Naive thymus-derived CD4-positive, alpha-beta T cell (primary cell): ENCODE results near the gene RAB26. TPM values are rescaled to one million over a fixed set of nuclear protein-coding genes. Genes with fewer than 3 reads are reported as not detected.

Experiments
- ATAC-seq: fragments of 150-1000 bp; cut with Tn5 transposase; 2 replicates; pipeline ENCODE4 v1.10.0; 2021; ENCODE audit warnings: mild to moderate bottlenecking, moderate library complexity
- CTCF ChIA-PET: fragments of 350-600 bp; sonication (Branson Sonifier 250); formaldehyde crosslinking; loops from one replicate; lab custom pipeline; 2021; ENCODE audit warnings: antibody characterized with exemption; lab: Charles Lee
- POLR2A ChIA-PET: fragments of 350-600 bp; sonication (Branson Sonifier 250); formaldehyde crosslinking; loops from one replicate; lab custom pipeline; 2021; ENCODE audit warnings: antibody characterized with exemption, inconsistent platforms; lab: Charles Lee
- DNase-seq, 9 donors: peaks; one replicate each; pipeline versions ENCODE4 v3.0.0 to v3.0.0-alpha.2; 2020 to 2022; ENCODE audit warnings: mixed read lengths in 1 of 9
- H3K27ac ChIP-seq: one replicate; pipeline ENCODE4 v1.7.0; 2013; ENCODE audit warnings: mild to moderate bottlenecking, low read depth, low read length, moderate library complexity
- H3K27me3 ChIP-seq, 2 donors: one replicate each; pipeline ENCODE4 v1.7.0; 2013; ENCODE audit warnings: low read length in 2 of 2, mild to moderate bottlenecking in 2 of 2, moderate library complexity in 2 of 2; ENCODE audit not compliant: control insufficient read depth in 2 of 2, insufficient read depth in 2 of 2
- H3K36me3 ChIP-seq, 3 experiments: 1 replicate in 2 of 3; 2 replicates in 1 of 3; pipeline ENCODE4 v1.7.0; 2013; ENCODE audit warnings: low read length in 3 of 3, mild to moderate bottlenecking in 3 of 3, moderate library complexity in 1 of 3; ENCODE audit not compliant: insufficient read depth in 3 of 3, control insufficient read depth in 2 of 3
- H3K4me1 ChIP-seq, 2 donors: one replicate each; pipeline ENCODE4 v1.7.0; 2013; ENCODE audit warnings: low read length in 2 of 2, mild to moderate bottlenecking in 2 of 2, moderate library complexity in 1 of 2; ENCODE audit not compliant: control insufficient read depth in 2 of 2, insufficient read depth in 2 of 2
- H3K4me3 ChIP-seq: 2 replicates; pipeline ENCODE4 v1.7.0; 2013; ENCODE audit warnings: mild to moderate bottlenecking, low read length
- H3K9me3 ChIP-seq, 3 experiments: 1 replicate in 2 of 3; 2 replicates in 1 of 3; pipeline ENCODE4 v1.7.0; 2013; ENCODE audit warnings: low read length in 3 of 3; ENCODE audit not compliant: control insufficient read depth in 2 of 3
- H3K27ac Mint-ChIP-seq, 9 donors: one replicate each; pipeline ENCODE4 v1.8.0; 2020 to 2022; ENCODE audit warnings: mixed read lengths in 9 of 9, mild to moderate bottlenecking in 8 of 9, moderate library complexity in 5 of 9, inconsistent platforms in 2 of 9
- H3K27me3 Mint-ChIP-seq, 5 donors: one replicate each; pipeline ENCODE4 v1.8.0; 2021 to 2022; ENCODE audit warnings: mixed read lengths in 5 of 5, mild to moderate bottlenecking in 1 of 5
- H3K36me3 Mint-ChIP-seq, 5 donors: one replicate each; pipeline ENCODE4 v1.8.0; 2020 to 2022; ENCODE audit warnings: mixed read lengths in 5 of 5, mild to moderate bottlenecking in 3 of 5, inconsistent platforms in 1 of 5
- H3K4me1 Mint-ChIP-seq, 7 donors: one replicate each; pipeline ENCODE4 v1.8.0; 2020 to 2022; ENCODE audit warnings: mixed read lengths in 7 of 7, mild to moderate bottlenecking in 3 of 7, inconsistent platforms in 1 of 7
- H3K4me3 Mint-ChIP-seq, 10 donors: one replicate each; pipeline ENCODE4 v1.8.0; 2020 to 2022; ENCODE audit warnings: mild to moderate bottlenecking in 10 of 10, mixed read lengths in 10 of 10, moderate library complexity in 6 of 10, inconsistent platforms in 2 of 10
- H3K9me3 Mint-ChIP-seq, 11 donors: one replicate each; pipeline ENCODE4 v1.8.0; 2020 to 2022; ENCODE audit warnings: mixed read lengths in 11 of 11, mild to moderate bottlenecking in 4 of 11, inconsistent platforms in 1 of 11, moderate library complexity in 1 of 11
- intact Hi-C, 2 donors: fragments of 100-400 bp; cut with micrococcal nuclease; formaldehyde crosslinking; loops; one replicate each; pipeline ENCODE4 v1.15.1; 2023
- polyA plus RNA-seq, 2 donors: library from polyadenylated mRNA; unstranded; fragments of 300-500 nt; fragmentation: Illumina TruSeq; gene quantifications; one replicate each; pipeline ENCODE4 v1.2.3, GENCODE V29; 2021
- total RNA-seq, 6 experiments: library from RNA in 5 of 6; stranded (reverse) in 5 of 6; gene quantifications; 1 replicate in 5 of 6; 2 replicates in 1 of 6; pipeline ENCODE4 v1.2.3 and lab custom pipeline; 2021 to 2026

The RAB26 gene
- total and polyA plus RNA-seq, 7 experiments from 2014 or later, result 0.29 to 0.86 (median 0.66) TPM; not detected in 4

GRCh38 chr16:2155977-2156848, 7.8 kb downstream of the RAB26 start:
- intact Hi-C loops, result loop anchor here (1.0 to 10.0 kb wide), 18 partner anchors 20 to 849 kb away; partner anchors contain the start of genes E4F1 (in 2 of the 2), MLST8 (in 2 of the 2), NUBP2 (in 2 of the 2) and RNPS1 (in 2 of the 2)
- Histone ChIP-seq H3K36me3 (peaks cover 0 to 9% (median 0%) of the 10 kb centered on the region in 3 experiments), H3K9me3 (no peaks in the 10 kb centered on the region), H3K4me3 (peak overlapping the region; percentile 74), H3K27me3 (no peaks in the 10 kb centered on the region), H3K27ac (peak overlapping the region; percentile 65), H3K4me1 (peaks cover 21 to 44% of the 10 kb centered on the region in 2 donors)
- H3K27ac Mint-ChIP-seq, result peak overlapping the region; percentile 78 to 95 (median 91)
- peaks cover 20 to 57% (median 42%) of the 10 kb centered on the region in 7 donors for H3K4me1 Mint-ChIP-seq
- CTCF ChIA-PET, result interaction anchor here (0.8 to 3.7 kb wide), 3 partner anchors 16 to 164 kb away, joined by 3 to 30 read pairs (median 3); no protein-coding TSS in a partner anchor
- DNase-seq (no peak), ATAC-seq (no peak)
- H3K9me3 Mint-ChIP-seq, result no peaks in the 10 kb centered on the region
- no peaks in the 10 kb centered on the region for H3K27me3 Mint-ChIP-seq
- H3K4me3 Mint-ChIP-seq, result peak overlapping the region; percentile 85 to 99 (median 94)
- POLR2A ChIA-PET, result interaction anchor here (0.6 to 4.3 kb wide), 42 partner anchors 10 to 1923 kb away, joined by 3 to 44 read pairs (median 6); partner anchors contain the start of genes ATP6V0C, E4F1, ECI1 and FAHD1
- H3K36me3 Mint-ChIP-seq, result peaks cover 0 to 19% (median 0%) of the 10 kb centered on the region in 5 donors

- intact Hi-C loops, result loop anchor here (5.0 to 10.0 kb wide), 10 partner anchors 50 to 850 kb away; partner anchors contain the start of genes NUBP2 (in 2 of the 2), SPSB3 (in 2 of the 2), CCNF (in 1 of the 2) and E4F1 (in 1 of the 2)
- peak overlapping the region in 7 of 9 donors; percentile 47 to 95 (median 81) for H3K27ac Mint-ChIP-seq
- POLR2A ChIA-PET, result interaction anchor here (0.8 to 4.3 kb wide), 2 partner anchors 185 to 192 kb away, joined by 3 to 44 read pairs; partner anchors contain the start of genes RNF151, RPS2 and TBL3
These were observed 8.4 kb downstream of the RAB26 start for GRCh38 chr16:2156849-2157224.

DNA sequence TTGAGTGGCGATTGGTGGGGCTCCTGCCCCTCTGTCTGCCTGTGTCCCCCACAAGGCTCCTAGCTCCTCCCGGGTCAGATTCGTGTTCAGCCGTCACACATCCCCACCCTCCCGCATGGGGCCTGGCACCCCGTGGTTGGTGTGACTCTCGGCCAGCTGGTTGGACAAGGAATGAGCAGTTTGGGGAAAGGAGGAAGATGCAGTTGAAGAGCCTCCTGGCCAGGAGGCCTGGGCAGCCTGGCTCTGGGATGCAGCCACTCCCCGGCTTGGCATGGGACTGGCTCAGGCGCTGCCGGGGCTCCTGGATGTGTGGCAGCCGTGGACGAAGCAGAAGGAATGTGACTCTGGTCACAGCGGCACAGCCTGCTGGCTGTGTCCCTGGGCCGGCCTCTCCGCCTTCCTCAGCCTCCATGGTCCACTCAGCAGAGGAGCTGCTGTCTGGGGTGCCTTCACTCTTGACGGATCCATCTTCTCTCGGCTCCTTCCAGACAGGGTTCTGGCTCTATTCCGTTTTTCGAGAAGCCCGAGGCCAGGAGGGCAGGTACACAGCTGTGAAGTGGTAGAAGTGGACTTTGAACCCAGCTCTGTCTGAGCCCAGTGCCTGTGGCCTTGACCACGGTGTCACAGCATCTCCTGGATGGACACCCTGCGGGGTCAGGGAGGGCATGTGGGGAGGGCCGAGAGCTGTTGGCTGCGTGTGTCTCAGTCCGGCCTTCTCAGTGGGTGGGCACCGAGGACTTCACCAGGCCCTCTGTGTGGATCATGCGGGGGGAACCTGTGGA, 9.2 kb downstream of the RAB26 start:
- intact Hi-C loops, result loop anchor here (5.0 to 10.0 kb wide), 10 partner anchors 50 to 850 kb away; partner anchors contain the start of genes NUBP2 (in 2 of the 2), SPSB3 (in 2 of the 2), CCNF (in 1 of the 2) and E4F1 (in 1 of the 2)
- H3K27ac ChIP-seq, result no peak overlapping the region
- no peaks in the 10 kb centered on the region for H3K9me3 ChIP-seq
- Mint-ChIP-seq H3K27ac (peak overlapping the region in 5 of 9 donors; percentile 10 to 86 (median 47)), H3K36me3 (peaks cover 0 to 20% (median 0%) of the 10 kb centered on the region in 5 donors), H3K4me1 (peaks cover 20 to 53% (median 39%) of the 10 kb centered on the region in 7 donors), H3K9me3 (no peaks in the 10 kb centered on the region), H3K4me3 (peak overlapping the region in 9 of 10 donors; percentile 68 to 99 (median 93)), H3K27me3 (no peaks in the 10 kb centered on the region)
- H3K36me3 ChIP-seq, result no peaks in the 10 kb centered on the region
- CTCF ChIA-PET, result interaction anchor here (1.2 kb wide), 1 partner anchor 17 kb away, joined by 3 read pairs; no protein-coding TSS in a partner anchor
- ATAC-seq (no peak), DNase-seq (no peak)
- POLR2A ChIA-PET, result no interaction called here
- H3K4me1 ChIP-seq, result peaks cover 16 to 39% of the 10 kb centered on the region in 2 donors
- no peak overlapping the region for H3K4me3 ChIP-seq
- no peaks in the 10 kb centered on the region for H3K27me3 ChIP-seq

More at GRCh38 chr16:2156849-2157224, 8.4 kb downstream of the RAB26 start:
- Histone ChIP-seq H3K9me3 (no peaks in the 10 kb centered on the region), H3K27me3 (no peaks in the 10 kb centered on the region), H3K4me3 (no peak overlapping the region), H3K36me3 (peaks cover 0 to 3% (median 0%) of the 10 kb centered on the region in 3 experiments), H3K27ac (no peak overlapping the region), H3K4me1 (peaks cover 21 to 44% of the 10 kb centered on the region in 2 donors)
- H3K9me3 Mint-ChIP-seq, result no peaks in the 10 kb centered on the region
- peaks cover 20 to 53% (median 40%) of the 10 kb centered on the region in 7 donors for H3K4me1 Mint-ChIP-seq
- H3K4me3 Mint-ChIP-seq, result peak overlapping the region; percentile 85 to 99 (median 94)
- CTCF ChIA-PET, result interaction anchor here (1.2 kb wide), 1 partner anchor 16 kb away, joined by 3 read pairs; no protein-coding TSS in a partner anchor
- no peaks in the 10 kb centered on the region for H3K27me3 Mint-ChIP-seq
- peaks cover 0 to 17% (median 0%) of the 10 kb centered on the region in 5 donors for H3K36me3 Mint-ChIP-seq
- ATAC-seq (no peak), DNase-seq (no peak)

GRCh38 chr16:2158262-2158638, 9.8 kb downstream of the RAB26 start:
- H3K4me1 ChIP-seq, result peaks cover 10 to 33% of the 10 kb centered on the region in 2 donors

GRCh38 chr16:2159175-2159838, 10.9 kb downstream of the RAB26 start:
- Histone ChIP-seq H3K4me3 (no peak overlapping the region), H3K27ac (no peak overlapping the region), H3K27me3 (no peaks in the 10 kb centered on the region), H3K36me3 (no peaks in the 10 kb centered on the region), H3K9me3 (no peaks in the 10 kb centered on the region), H3K4me1 (peaks cover under 1 to 22% of the 10 kb centered on the region in 2 donors)
- ATAC-seq (no peak), DNase-seq (no peak)
- Mint-ChIP-seq H3K4me3 (no peak overlapping the region), H3K27ac (peak overlapping the region in 2 of 9 donors; percentile 19), H3K9me3 (no peaks in the 10 kb centered on the region), H3K36me3 (peaks cover 0 to 12% (median 0%) of the 10 kb centered on the region in 5 donors), H3K27me3 (no peaks in the 10 kb centered on the region), H3K4me1 (peaks cover 20 to 37% (median 27%) of the 10 kb centered on the region in 7 donors)
- POLR2A ChIA-PET, result no interaction called here
- intact Hi-C loops, result loop anchor here (5.0 to 10.0 kb wide), 10 partner anchors 48 to 852 kb away; partner anchors contain the start of genes NUBP2 (in 2 of the 2), SPSB3 (in 2 of the 2), CCNF (in 1 of the 2) and E4F1 (in 1 of the 2)
- CTCF ChIA-PET, result no interaction called here

More at GRCh38 chr16:2158262-2158638, 9.8 kb downstream of the RAB26 start:
- ChIA-PET CTCF (interaction anchor here (1.2 kb wide), 1 partner anchor 18 kb away, joined by 3 read pairs; no protein-coding TSS in a partner anchor), POLR2A (no interaction called here)
- no peak overlapping the region for H3K27ac ChIP-seq
- H3K27me3 Mint-ChIP-seq, result no peaks in the 10 kb centered on the region
- no peak overlapping the region for H3K27ac Mint-ChIP-seq
- H3K27me3 ChIP-seq, result no peaks in the 10 kb centered on the region
- no peaks in the 10 kb centered on the region for H3K36me3 ChIP-seq
- no peaks in the 10 kb centered on the region for H3K9me3 ChIP-seq
- peaks cover 20 to 47% (median 36%) of the 10 kb centered on the region in 7 donors for H3K4me1 Mint-ChIP-seq
- peaks cover 0 to 21% (median 0%) of the 10 kb centered on the region in 5 donors for H3K36me3 Mint-ChIP-seq
- no peaks in the 10 kb centered on the region for H3K9me3 Mint-ChIP-seq
- intact Hi-C loops, result loop anchor here (5.0 to 10.0 kb wide), 10 partner anchors 49 to 851 kb away; partner anchors contain the start of genes NUBP2 (in 2 of the 2), SPSB3 (in 2 of the 2), CCNF (in 1 of the 2) and E4F1 (in 1 of the 2)
- no peak for DNase-seq
- no peak for ATAC-seq
- peak overlapping the region in 1 of 10 donors; percentile 99 for H3K4me3 Mint-ChIP-seq
- H3K4me3 ChIP-seq, result no peak overlapping the region
